A549 (cell line): ENCODE results near the gene PPM1G. TPM values are rescaled to one million over a fixed set of nuclear protein-coding genes. Genes with fewer than 3 reads are reported as not detected.

Experiments
- BHLHE40 ChIP-seq: IDR thresholded peaks from 2 replicates; pipeline ENCODE4 v1.6.1; 2012; ENCODE audit warnings: low read depth, low read length, inconsistent platforms
- CBX8 ChIP-seq: fragments of 200-600 bp; sonication (generic); IDR thresholded peaks from 2 replicates; pipeline ENCODE4 v1.6.1; 2016
- CHD2 ChIP-seq: fragments of 150-350 bp; IDR thresholded peaks from 2 replicates; pipeline ENCODE4 v1.6.1; 2014; ENCODE audit warnings: low read length; ENCODE audit not compliant: partially characterized antibody
- CTCF ChIP-seq: fragments of >200 bp; sonication (Bioruptor Twin); formaldehyde crosslinking; IDR thresholded peaks from 3 replicates; pipeline ENCODE4 v1.5.1; 2016
- E2F6 ChIP-seq: IDR thresholded peaks from 2 replicates; pipeline ENCODE4 v1.6.1; 2012; ENCODE audit warnings: low read depth, borderline replicate concordance
- EHF ChIP-seq: fragments of 250-450 bp; sonication (Bioruptor Pico); IDR thresholded peaks from 2 replicates; pipeline ENCODE4 v1.5.0; 2020; ENCODE audit warnings: mild to moderate bottlenecking
- EHMT2 ChIP-seq: fragments of 200-600 bp; sonication (generic); IDR thresholded peaks from 2 replicates; pipeline ENCODE4 v1.6.1; 2016; ENCODE audit warnings: antibody characterized with exemption, low read depth, mild to moderate bottlenecking, moderate library complexity
- FOSL2 ChIP-seq, 2 experiments: fragments of 450-650 bp in 1 of 2; fragments of >200 bp in 1 of 2; sonication (Bioruptor Twin) in 1 of 2; formaldehyde crosslinking; IDR thresholded peaks; 2 replicates each; pipeline versions ENCODE4 v1.5.0 to v1.6.1; 2016 to 2020; ENCODE audit warnings: mild to moderate bottlenecking in 1 of 2, moderate library complexity in 1 of 2
- FOXS1 ChIP-seq: fragments of 250-450 bp; sonication (Bioruptor Pico); IDR thresholded peaks from 2 replicates; pipeline ENCODE4 v1.5.0; 2020; ENCODE audit warnings: mild to moderate bottlenecking, moderate library complexity
- GATA3 ChIP-seq: IDR thresholded peaks from 2 replicates; pipeline ENCODE4 v1.6.1; 2012; ENCODE audit warnings: borderline replicate concordance
- HOXA7 ChIP-seq: fragments of 250-450 bp; sonication (Bioruptor Pico); IDR thresholded peaks from 2 replicates; pipeline ENCODE4 v1.5.0; 2020; ENCODE audit warnings: mild to moderate bottlenecking, moderate library complexity
- JUN ChIP-seq, 2 experiments: fragments of >200 bp; sonication (Bioruptor Twin); formaldehyde crosslinking; IDR thresholded peaks; 2 replicates in 1 of 2; 3 replicates in 1 of 2; pipeline ENCODE4 v1.6.1; 2016 to 2017
- KDM5A ChIP-seq: fragments of 200-600 bp; sonication (generic); IDR thresholded peaks from 2 replicates; pipeline ENCODE4 v1.6.1; 2016; ENCODE audit warnings: antibody characterized with exemption, mild to moderate bottlenecking
- MAFK ChIP-seq: fragments of 450-650 bp; IDR thresholded peaks from 2 replicates; pipeline ENCODE4 v1.6.1; 2014; ENCODE audit not compliant: partially characterized antibody
- MAZ ChIP-seq: fragments of 150-350 bp; IDR thresholded peaks from 2 replicates; pipeline ENCODE4 v1.6.1; 2014; ENCODE audit warnings: antibody characterized with exemption, low read depth, low read length, borderline replicate concordance
- MYC ChIP-seq: IDR thresholded peaks from 2 replicates; pipeline ENCODE4 v1.6.1; 2012; ENCODE audit warnings: mild to moderate bottlenecking, inconsistent platforms, low read length, improper control_type of control experiment, borderline replicate concordance
- NFE2L2 ChIP-seq: fragments of 150-350 bp; conservative IDR thresholded peaks from 2 replicates; pipeline ENCODE4 v1.6.1; 2014; ENCODE audit warnings: low read length
- PBX3 ChIP-seq: IDR thresholded peaks from 2 replicates; pipeline ENCODE4 v1.6.1; 2012
- PHF8 ChIP-seq: fragments of 200-600 bp; sonication (generic); IDR thresholded peaks from 2 replicates; pipeline ENCODE4 v1.6.1; 2016; ENCODE audit warnings: low read depth, mild to moderate bottlenecking, antibody characterized with exemption, moderate library complexity, borderline replicate concordance
- POLR2A ChIP-seq: IDR thresholded peaks from 2 replicates; pipeline ENCODE4 v1.6.1; 2012; ENCODE audit warnings: mild to moderate bottlenecking, low read length
- RAD21 ChIP-seq, 2 experiments: fragments of >200 bp in 1 of 2; sonication (Bioruptor Twin) in 1 of 2; formaldehyde crosslinking in 1 of 2; IDR thresholded peaks in 1 of 2; conservative IDR thresholded peaks in 1 of 2; 2 replicates in 1 of 2; 3 replicates in 1 of 2; pipeline ENCODE4 v1.6.1; 2012 to 2018; ENCODE audit warnings: inconsistent platforms in 1 of 2
- RARB ChIP-seq: fragments of 250-450 bp; sonication (Bioruptor Pico); IDR thresholded peaks from 2 replicates; pipeline ENCODE4 v1.8.0; 2021; ENCODE audit warnings: mild to moderate bottlenecking, moderate library complexity
- REST ChIP-seq: fragments of 200-600 bp; sonication (generic); IDR thresholded peaks from 2 replicates; pipeline ENCODE4 v1.6.1; 2016; ENCODE audit warnings: antibody characterized with exemption, mild to moderate bottlenecking, moderate library complexity
- RNF2 ChIP-seq: fragments of 200-600 bp; sonication (generic); IDR thresholded peaks from 2 replicates; pipeline ENCODE4 v1.6.1; 2016; ENCODE audit warnings: low read depth, mild to moderate bottlenecking, antibody characterized with exemption, moderate library complexity, borderline replicate concordance
- SMC3 ChIP-seq: fragments of >200 bp; sonication (Bioruptor Twin); formaldehyde crosslinking; IDR thresholded peaks from 3 replicates; pipeline ENCODE4 v1.6.1; 2018; ENCODE audit warnings: inconsistent platforms
- USF2 ChIP-seq: fragments of 450-650 bp; IDR thresholded peaks from 2 replicates; pipeline ENCODE4 v1.6.1; 2014; ENCODE audit warnings: antibody characterized with exemption
- ZFP36 ChIP-seq: fragments of 450-650 bp; IDR thresholded peaks from 2 replicates; pipeline ENCODE4 v1.6.1; 2014; ENCODE audit warnings: borderline replicate concordance; ENCODE audit not compliant: partially characterized antibody
- polyA plus RNA-seq, 4 experiments: library from polyadenylated mRNA; depleted of rRNA in 3 of 4; stranded (reverse); fragments of >200 nt; fragmentation: RNase III in 1 of 4; extraction: RNeasy Plus Mini Kit Qiagen cat#74134 plus additional on column Dnase treatment in 1 of 4; gene quantifications; 2 replicates in 3 of 4; 3 replicates in 1 of 4; pipeline ENCODE4 v1.2.3, GENCODE V29; 2011 to 2017

Gene PPM1G
- polyA plus RNA-seq, 2 of the 4 experiments (the other 2 are of a cell fraction), result 129 to 230 TPM

GRCh38 chr2:27370026-27370815 lies 39.2 kb downstream of the PPM1G start, which contains the start of the genes EIF2B4 and SNX17 (continued):
- TF ChIP-seq RAD21 (conservative IDR thresholded peaks at IDR 0.05 in 1 of 2, IDR thresholded peaks at IDR 0.05 in 1 of 2) (peak; percentile 58; a peak in 3 of 5 replicates), RNF2 (no peak), JUN (IDR thresholded peaks at IDR 0.05) (peak; percentile 87 to 97), E2F6 (0 out of 2 replicates have a peak, but pooled peaks have one; percentile 13), ZFP36 (no peak), RARB (CRISPR knock-in tag) (no peak), BHLHE40 (no peak), SMC3 (peak; percentile 47; the same call in 2 of the 3 replicates), NFE2L2 (no peak), PHF8 (peak; percentile 87; the same call in 1 of the 2 replicates), MAFK (no peak), USF2 (no peak), MAZ (peak; percentile 81; the same call in 1 of the 2 replicates), CBX8 (no peak), GATA3 (no peak; the same call in 1 of the 2 replicates), EHMT2 (no peak), CHD2 (peak; percentile 21), POLR2A (peak; percentile 90), PBX3 (0 out of 2 replicates have a peak, but pooled peaks have one; percentile 56), HOXA7 (no peak), KDM5A (peak; percentile 82), FOSL2 (IDR thresholded peaks at IDR 0.05) (no peak), FOSL2 (CRISPR knock-in tag; IDR thresholded peaks at IDR 0.05) (peak; percentile 44; the same call in 1 of the 2 replicates), MYC (peak; percentile 94), REST (no peak), FOXS1 (CRISPR knock-in tag) (no peak), EHF (CRISPR knock-in tag) (no peak), CTCF (peak; percentile 94)
